Measurements from ENCODE around the gene ACTR8.

DNA sequence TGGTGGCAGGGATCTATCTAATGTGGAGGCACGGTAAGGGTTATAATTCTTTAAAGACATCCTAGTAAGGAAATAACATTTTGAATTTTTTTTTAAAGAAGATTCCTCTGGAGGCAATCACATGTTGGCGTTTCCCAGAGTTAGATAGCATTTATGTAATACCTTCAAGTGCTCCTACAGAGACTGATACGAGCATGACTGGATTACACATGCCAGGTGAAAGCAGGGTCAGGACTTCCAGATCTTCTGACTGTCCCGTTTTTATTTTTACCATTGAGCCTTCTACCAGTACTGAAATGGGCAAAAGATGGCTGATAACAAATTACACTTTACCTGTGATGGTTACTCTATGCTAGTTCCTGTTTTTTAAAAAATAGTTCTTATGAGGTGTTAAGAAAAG, 21.8 kb downstream of the ACTR8 start:
- TF ChIP-seq, protein P1, sequence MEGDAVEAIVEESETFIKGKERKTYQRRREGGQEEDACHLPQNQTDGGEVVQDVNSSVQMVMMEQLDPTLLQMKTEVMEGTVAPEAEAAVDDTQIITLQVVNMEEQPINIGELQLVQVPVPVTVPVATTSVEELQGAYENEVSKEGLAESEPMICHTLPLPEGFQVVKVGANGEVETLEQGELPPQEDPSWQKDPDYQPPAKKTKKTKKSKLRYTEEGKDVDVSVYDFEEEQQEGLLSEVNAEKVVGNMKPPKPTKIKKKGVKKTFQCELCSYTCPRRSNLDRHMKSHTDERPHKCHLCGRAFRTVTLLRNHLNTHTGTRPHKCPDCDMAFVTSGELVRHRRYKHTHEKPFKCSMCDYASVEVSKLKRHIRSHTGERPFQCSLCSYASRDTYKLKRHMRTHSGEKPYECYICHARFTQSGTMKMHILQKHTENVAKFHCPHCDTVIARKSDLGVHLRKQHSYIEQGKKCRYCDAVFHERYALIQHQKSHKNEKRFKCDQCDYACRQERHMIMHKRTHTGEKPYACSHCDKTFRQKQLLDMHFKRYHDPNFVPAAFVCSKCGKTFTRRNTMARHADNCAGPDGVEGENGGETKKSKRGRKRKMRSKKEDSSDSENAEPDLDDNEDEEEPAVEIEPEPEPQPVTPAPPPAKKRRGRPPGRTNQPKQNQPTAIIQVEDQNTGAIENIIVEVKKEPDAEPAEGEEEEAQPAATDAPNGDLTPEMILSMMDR (IDR thresholded peaks at IDR 0.05; ENCODE audit: low read depth, low read length, poor library complexity, severe bottlenecking): no peak
- TF ChIP-seq EZH2phosphoT487 (IDR thresholded peaks at IDR 0.05; ENCODE audit: borderline replicate concordance, low read length): no peak
